Small intestine (tissue), 7 donors: ENCODE data around the gene TMEM252. TPM values are rescaled to one million over a fixed set of nuclear protein-coding genes. Genes with fewer than 3 reads are reported as not detected.

ENCODE experiments used
- DNase-seq, 2 donors: peaks; one replicate each; pipeline versions ENCODE4 v3.0.0 to v3.0.0-alpha.2; 2013
- FAIRE-seq: peaks from 2 replicates; lab custom pipeline; 2012; peaks lifted over from hg19 to GRCh38; lab: Jason Lieb, UNC
- H3K27ac ChIP-seq, 3 donors: one replicate each; pipeline ENCODE4 v1.5.1; 2013; ENCODE audit warnings: low read length in 2 of 3, mild to moderate bottlenecking in 2 of 3, control low read depth in 1 of 3, inconsistent platforms in 1 of 3, low read depth in 1 of 3, moderate library complexity in 1 of 3
- H3K27me3 ChIP-seq, 3 donors: one replicate each; pipeline ENCODE4 v1.6.1; 2013; ENCODE audit warnings: low read length in 3 of 3, inconsistent platforms in 1 of 3; ENCODE audit not compliant: control insufficient read depth in 3 of 3, insufficient read depth in 3 of 3
- H3K36me3 ChIP-seq, 3 donors: one replicate each; pipeline ENCODE4 v1.6.1; 2013; ENCODE audit warnings: low read length in 3 of 3, inconsistent platforms in 1 of 3, low read depth in 1 of 3, mild to moderate bottlenecking in 1 of 3, moderate library complexity in 1 of 3; ENCODE audit not compliant: control insufficient read depth in 3 of 3, insufficient read depth in 2 of 3
- H3K4me1 ChIP-seq, 3 donors: one replicate each; pipeline ENCODE4 v1.6.1; 2013; ENCODE audit warnings: low read length in 2 of 3, inconsistent platforms in 1 of 3, low read depth in 1 of 3, mild to moderate bottlenecking in 1 of 3, moderate library complexity in 1 of 3; ENCODE audit not compliant: control insufficient read depth in 3 of 3, insufficient read depth in 2 of 3
- H3K4me3 ChIP-seq, 3 donors: one replicate each; pipeline ENCODE4 v1.5.1; 2013; ENCODE audit warnings: low read length in 3 of 3, control low read depth in 1 of 3, inconsistent platforms in 1 of 3, low read depth in 1 of 3, mild to moderate bottlenecking in 1 of 3, moderate library complexity in 1 of 3
- H3K9me3 ChIP-seq, 2 donors: one replicate each; pipeline ENCODE4 v1.6.1; 2013; ENCODE audit warnings: low read depth in 1 of 2, low read length in 1 of 2; ENCODE audit not compliant: control insufficient read depth in 2 of 2, insufficient read depth in 1 of 2
- WGBS, 3 donors: extraction: QIAGEN DNeasy Blood & Tissue Kit; methylation state at CpG; one replicate each; pipeline ENCODE4 v1.1.7; 2013; 5-methylcytosine and 5-hydroxymethylcytosine counted together
- polyA plus RNA-seq, 4 donors: library from polyadenylated mRNA; stranded (reverse) in 3 of 4; unstranded in 1 of 4; fragments of 200-250 nt in 3 of 4; fragments of 120-200 nt in 1 of 4; gene quantifications; one replicate each; pipeline versions ENCODE4 v1.2.1 to v1.2.3, GENCODE V29; 2013
- donor health status: healthy with polysubstance abuse.
- donor health status: control.
- donor health status: control.
- donor health status: Bipolar disorder and iron deficiency.
- donor health status: healthy.

The TMEM252 gene
- polyA plus RNA-seq, 4 donors, result 0.10 to 19.4 (median 0.89) TPM; not detected in 1

DNA sequence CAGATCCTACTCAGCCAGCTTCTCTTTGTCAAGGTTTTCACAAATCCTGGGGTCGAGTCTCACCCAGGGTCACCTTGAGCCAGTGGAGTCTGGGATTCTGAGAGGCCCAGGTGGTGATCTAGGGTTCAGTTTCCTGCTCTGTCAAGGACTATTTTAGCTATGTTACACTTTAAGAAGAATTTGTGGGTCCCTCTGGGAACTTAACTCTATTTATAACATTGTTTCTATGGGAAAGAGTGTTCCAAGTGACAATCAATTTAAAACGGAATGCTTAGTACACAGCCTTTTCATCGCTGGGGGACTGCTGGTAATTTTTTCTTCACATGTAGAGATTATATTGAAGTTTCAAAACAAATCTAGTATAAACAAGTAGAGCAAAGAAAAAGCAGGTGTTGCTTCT, 26.9 kb upstream of the TMEM252 start:
- Histone ChIP-seq H3K36me3 (no peaks in the 10 kb centered on the region), H3K4me3 (no peak overlapping the region), H3K9me3 (no peaks in the 10 kb centered on the region), H3K4me1 (no peaks in the 10 kb centered on the region), H3K27ac (no peak overlapping the region), H3K27me3 (no peaks in the 10 kb centered on the region)
- no peak for DNase-seq
- FAIRE-seq, result no peak
- WGBS, 3 donors, result 79 to 89% (median 82%) methylated on average over 3 of the region's 3 CpGs

DNA sequence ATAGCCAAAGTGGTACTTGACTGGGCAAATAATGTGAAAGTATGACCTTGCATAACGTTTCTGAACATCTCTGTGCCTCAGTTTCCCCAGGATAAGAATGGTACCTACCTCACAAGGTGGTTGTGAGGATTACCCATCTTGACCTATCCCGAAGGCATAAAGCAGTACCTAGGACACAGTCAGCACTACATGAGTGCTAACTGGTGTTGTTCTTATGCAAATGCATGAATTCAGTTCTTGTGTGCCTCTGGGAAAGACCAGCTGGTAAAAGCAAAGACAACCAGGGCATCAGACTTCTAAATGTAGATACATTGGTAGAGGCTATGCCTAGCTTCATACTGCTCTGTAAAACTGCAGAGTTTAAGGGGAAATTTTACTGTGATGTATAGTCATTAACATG, 21.8 kb upstream of the TMEM252 start:
- FAIRE-seq (no peak), DNase-seq (no peak)
- 70 to 76% (median 72%) methylated on average over 2 of the region's 2 CpGs for WGBS, 3 donors
- no peak overlapping the region for H3K4me3 ChIP-seq
- H3K9me3 ChIP-seq, result no peaks in the 10 kb centered on the region
- peaks cover 0 to 2% (median 0%) of the 10 kb centered on the region in 3 donors for H3K27me3 ChIP-seq
- no peak overlapping the region for H3K27ac ChIP-seq
- H3K4me1 ChIP-seq, result peaks cover 0 to 4% (median 0%) of the 10 kb centered on the region in 3 donors
- H3K36me3 ChIP-seq, result no peaks in the 10 kb centered on the region

DNA sequence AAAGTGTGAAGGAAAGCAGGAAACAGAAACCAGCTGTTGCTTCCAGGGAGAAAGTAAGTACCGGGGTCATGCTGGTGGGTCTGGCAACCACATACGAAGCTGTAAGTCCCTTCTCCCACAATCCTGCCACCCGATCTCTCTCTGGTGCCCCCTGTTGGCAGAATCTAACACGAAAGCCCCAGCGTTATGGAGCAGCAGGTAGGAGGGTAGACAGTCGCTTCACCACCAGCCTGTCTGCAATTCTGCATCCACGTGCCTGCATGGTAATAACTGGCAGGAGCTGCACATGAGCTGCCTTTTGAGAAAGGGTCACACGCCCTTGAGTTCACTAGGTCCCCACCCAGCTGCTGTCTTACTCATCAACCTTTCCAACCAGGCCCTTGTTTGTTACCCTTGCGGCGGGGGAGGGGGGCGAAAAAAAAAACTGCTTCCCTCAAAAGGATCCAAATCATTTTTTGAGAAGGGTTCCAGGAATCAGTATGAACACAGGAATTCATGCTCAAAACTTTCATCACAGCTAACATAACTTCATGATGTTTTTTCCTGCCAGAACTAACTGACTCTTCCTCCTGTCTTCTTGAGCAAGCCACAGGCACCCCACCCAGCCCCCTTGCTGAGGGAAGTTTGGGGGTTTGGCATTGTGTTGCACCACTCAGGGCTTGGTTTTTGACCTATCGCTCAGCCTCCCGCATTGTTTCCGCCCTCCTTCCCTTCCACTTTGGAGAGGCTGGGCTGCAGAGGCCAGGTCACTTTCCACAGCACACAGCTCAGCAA, 19.6 kb upstream of the TMEM252 start:
- no peak for FAIRE-seq
- H3K27ac ChIP-seq, result no peak overlapping the region

DNA sequence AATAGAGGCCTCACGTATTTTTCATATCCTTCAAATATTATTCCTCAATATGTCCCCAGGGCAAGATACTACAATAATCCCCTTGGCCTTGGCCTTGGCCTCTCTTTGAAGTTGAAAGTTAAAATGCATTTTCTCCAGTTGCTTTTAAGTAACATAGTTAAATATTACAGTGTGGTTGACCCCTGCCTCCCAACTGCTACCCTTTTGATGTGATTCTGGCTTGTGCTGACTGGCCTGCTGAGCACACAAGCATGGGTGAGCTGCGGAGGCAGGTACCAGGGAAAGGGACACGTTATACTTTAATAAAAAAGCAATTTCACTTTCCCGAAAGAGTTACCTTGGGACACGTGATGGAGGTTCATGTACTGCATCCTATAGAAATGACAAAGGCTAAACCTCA, 17.9 kb upstream of the TMEM252 start:
- Histone ChIP-seq H3K9me3 (no peaks in the 10 kb centered on the region), H3K27ac (no peak overlapping the region), H3K4me1 (peaks cover 0 to 4% (median 0%) of the 10 kb centered on the region in 3 donors), H3K27me3 (peaks cover 0 to 2% (median 0%) of the 10 kb centered on the region in 3 donors), H3K4me3 (no peak overlapping the region), H3K36me3 (no peaks in the 10 kb centered on the region)
- DNase-seq (no peak), FAIRE-seq (no peak)
- 84 to 95% (median 85%) methylated on average over 5 of the region's 5 CpGs for WGBS, 3 donors

More for the DNA sequence above, 19.6 kb upstream of the TMEM252 start:
- H3K27me3 ChIP-seq, result peaks cover 0 to 2% (median 0%) of the 10 kb centered on the region in 3 donors
- no peaks in the 10 kb centered on the region for H3K36me3 ChIP-seq
- peaks cover 0 to 4% (median 0%) of the 10 kb centered on the region in 3 donors for H3K4me1 ChIP-seq
- DNase-seq, result peak; percentile 53 to 72
- WGBS, 3 donors, result 36 to 57% (median 47%) methylated on average over 14 of the region's 14 CpGs
- no peaks in the 10 kb centered on the region for H3K9me3 ChIP-seq
- H3K4me3 ChIP-seq, result no peak overlapping the region

DNA sequence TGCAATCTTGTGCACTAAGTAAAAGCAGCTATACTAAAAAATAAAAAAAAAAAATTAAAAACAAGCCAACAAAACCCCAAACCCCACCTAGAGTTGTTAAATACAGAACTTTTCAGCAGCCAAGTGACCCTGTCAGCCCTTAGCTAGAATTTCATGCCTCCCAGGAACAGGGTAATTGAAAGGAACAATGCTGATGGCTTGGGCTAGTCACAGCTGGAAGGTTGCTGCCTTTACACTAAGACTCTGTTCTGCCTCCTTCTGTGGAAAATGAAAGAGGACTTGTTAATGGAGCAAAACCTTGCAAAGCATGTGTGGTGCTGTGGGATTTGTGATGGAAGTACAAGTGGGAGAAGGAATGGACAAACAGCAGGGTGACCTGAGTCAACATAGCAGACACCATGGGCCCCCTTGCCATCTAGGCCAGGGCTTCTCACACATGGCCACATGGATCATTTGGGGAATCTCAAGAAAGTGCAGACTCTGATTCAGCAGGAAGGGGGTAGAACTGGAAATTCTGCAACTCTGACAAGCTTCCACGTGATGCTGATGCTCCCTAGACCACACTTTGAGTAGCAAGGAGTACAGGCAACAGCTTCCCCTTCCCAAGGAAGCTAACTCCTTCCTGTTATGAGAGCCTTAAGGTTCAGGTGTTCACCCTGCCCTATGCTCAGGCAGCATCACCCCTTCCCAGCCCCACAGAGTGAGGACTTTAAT, 14.9 kb upstream of the TMEM252 start:
- FAIRE-seq, result no peak
- H3K27me3 ChIP-seq, result no peaks in the 10 kb centered on the region
- no peaks in the 10 kb centered on the region for H3K36me3 ChIP-seq
- H3K4me1 ChIP-seq, result peaks cover 0 to 8% (median 0%) of the 10 kb centered on the region in 3 donors
- no peaks in the 10 kb centered on the region for H3K9me3 ChIP-seq
- 56 to 94% (median 68%) methylated on average over 1 of the region's 1 CpG for WGBS, 3 donors
- DNase-seq, result no peak
- no peak overlapping the region for H3K27ac ChIP-seq
- no peak overlapping the region for H3K4me3 ChIP-seq

DNA sequence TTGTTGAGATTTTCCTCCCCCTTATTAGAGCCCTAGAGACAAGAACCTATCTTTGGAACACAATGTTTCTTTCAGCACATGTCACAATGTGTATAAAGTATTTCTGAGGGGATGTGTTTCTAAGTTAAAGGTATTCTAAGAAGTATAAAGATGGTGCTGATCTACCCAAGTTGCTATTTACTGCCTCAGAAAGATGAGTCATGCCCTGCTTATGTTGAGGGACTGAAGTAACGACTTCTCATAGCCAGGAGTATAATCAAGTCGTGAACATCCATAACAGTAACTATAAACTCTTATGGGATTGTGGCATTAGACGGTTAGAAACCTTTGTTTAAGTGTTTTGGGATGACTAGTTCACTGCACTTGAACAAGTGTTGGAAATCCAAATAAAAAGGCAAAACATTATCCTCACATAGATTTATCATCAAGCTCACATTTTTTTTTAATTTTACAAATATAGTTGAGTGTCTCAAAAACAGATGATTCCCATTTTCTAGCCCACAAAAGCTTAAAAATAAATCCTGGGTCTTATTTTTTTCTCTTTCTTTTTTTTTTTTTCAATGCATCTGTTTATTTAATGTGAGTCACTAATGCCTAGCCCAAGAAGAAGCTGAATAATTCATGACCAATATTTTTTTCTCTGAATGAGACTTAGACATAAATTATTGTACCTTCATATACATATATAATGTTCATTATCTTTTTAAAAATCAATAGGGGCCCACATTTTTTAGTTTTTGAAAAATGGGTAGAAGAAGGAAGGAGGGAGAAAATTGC, 12.2 kb upstream of the TMEM252 start:
- FAIRE-seq, result no peak
- Histone ChIP-seq H3K4me1 (peaks cover 0 to 5% (median 0%) of the 10 kb centered on the region in 3 donors), H3K27me3 (no peaks in the 10 kb centered on the region), H3K27ac (no peak overlapping the region), H3K4me3 (no peak overlapping the region), H3K36me3 (no peaks in the 10 kb centered on the region), H3K9me3 (no peaks in the 10 kb centered on the region)
- peak; percentile 28 to 29 for DNase-seq
- WGBS, 3 donors, result 36 to 51% (median 45%) methylated on average over 3 of the region's 3 CpGs

DNA sequence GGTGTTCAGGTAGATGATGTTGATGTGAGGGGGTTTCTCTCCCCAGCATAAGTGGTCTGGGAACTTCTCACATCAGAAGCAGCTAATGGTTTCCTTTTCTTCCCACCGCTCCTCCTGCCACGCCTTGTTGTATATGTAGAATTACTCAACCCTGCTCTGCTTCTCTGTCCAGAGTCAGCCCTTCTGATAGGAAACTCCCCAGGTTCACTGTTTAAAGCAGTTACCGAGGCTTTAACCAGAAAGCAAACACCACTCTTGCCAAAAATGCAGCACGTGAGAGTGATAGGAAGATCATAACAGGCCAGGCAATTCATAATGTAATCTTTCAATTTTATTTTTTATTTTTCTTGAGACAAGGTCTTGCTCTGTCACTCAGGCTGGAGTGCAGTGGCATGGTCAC, 10.5 kb upstream of the TMEM252 start:
- H3K9me3 ChIP-seq, result no peaks in the 10 kb centered on the region
- no peak for FAIRE-seq
- peak; percentile 75 to 84 for DNase-seq
- H3K27ac ChIP-seq, result peak overlapping the region in 1 of 3 donors; percentile 47
- no peaks in the 10 kb centered on the region for H3K36me3 ChIP-seq
- peaks cover 0 to 12% (median 4%) of the 10 kb centered on the region in 3 donors for H3K4me1 ChIP-seq
- H3K27me3 ChIP-seq, result no peaks in the 10 kb centered on the region
- WGBS, 3 donors, result 16 to 53% (median 17%) methylated on average over 4 of the region's 4 CpGs
- H3K4me3 ChIP-seq, result no peak overlapping the region

DNA sequence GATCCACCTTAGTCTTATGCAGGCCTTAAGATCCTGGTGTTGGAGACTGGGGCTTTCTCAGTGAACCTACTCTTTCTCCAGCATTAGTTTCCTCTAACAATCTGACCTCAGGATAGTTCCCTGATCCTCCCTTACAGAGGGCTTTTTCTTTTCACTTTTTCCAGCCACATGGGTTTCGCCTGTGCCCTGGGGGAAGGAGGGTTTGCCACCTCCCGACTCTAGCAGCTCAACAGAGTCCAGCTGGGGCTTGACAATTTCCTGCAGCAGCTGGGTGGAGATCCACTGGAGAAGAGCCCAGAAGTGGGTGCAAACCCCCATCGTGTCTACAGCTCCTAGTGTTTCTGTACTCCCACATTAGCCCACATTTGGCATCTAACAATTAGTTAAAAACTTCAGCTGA, 7.6 kb upstream of the TMEM252 start:
- DNase-seq (no peak), FAIRE-seq (no peak)
- no peak overlapping the region for H3K4me3 ChIP-seq
- no peaks in the 10 kb centered on the region for H3K9me3 ChIP-seq
- no peaks in the 10 kb centered on the region for H3K36me3 ChIP-seq
- H3K27me3 ChIP-seq, result no peaks in the 10 kb centered on the region
- no peak overlapping the region for H3K27ac ChIP-seq
- WGBS, 3 donors, result 46 to 56% (median 47%) methylated on average over 3 of the region's 3 CpGs
- peaks cover 0 to 12% (median 4%) of the 10 kb centered on the region in 3 donors for H3K4me1 ChIP-seq
